Left kidney (tissue), 2 donors: ENCODE measurements around the gene NCBP2. TPM values are rescaled to one million over a fixed set of nuclear protein-coding genes. Genes with fewer than 3 reads are reported as not detected.
"Not testable (repeated sequence)": the region's sequence is repeated elsewhere in the genome, so short reads cannot be mapped to it uniquely, and the experiment has no call there.

Experiments used
- DNase-seq: peaks from one replicate; pipeline ENCODE4 v3.0.0-alpha.2; 2013
- polyA plus RNA-seq: library from polyadenylated mRNA; unstranded; fragments of 120-200 nt; gene quantifications from one replicate; pipeline ENCODE4 v1.2.1, GENCODE V29; 2013; ENCODE audit not compliant: insufficient read length

The NCBP2 gene
- polyA plus RNA-seq, 1 donor: 110 TPM

GRCh38 chr3:196969134-196969659, 26.9 kb upstream of the NCBP2 start:
- no peak for DNase-seq

- DNase-seq: no peak
Measured at GRCh38 chr3:196968233-196969133, 26.2 kb upstream of the NCBP2 start, which contains the start of gene PIGZ. Gene PIGZ (minus strand): TSS chr3:196968833. CDS start chr3:196952031, 16,802 bp downstream.

GRCh38 chr3:196967412-196968232, 25.3 kb upstream of the NCBP2 start:
- DNase-seq: no peak

- no peak for DNase-seq
Measured at GRCh38 chr3:196966526-196967401, 24.4 kb upstream of the NCBP2 start.

DNA sequence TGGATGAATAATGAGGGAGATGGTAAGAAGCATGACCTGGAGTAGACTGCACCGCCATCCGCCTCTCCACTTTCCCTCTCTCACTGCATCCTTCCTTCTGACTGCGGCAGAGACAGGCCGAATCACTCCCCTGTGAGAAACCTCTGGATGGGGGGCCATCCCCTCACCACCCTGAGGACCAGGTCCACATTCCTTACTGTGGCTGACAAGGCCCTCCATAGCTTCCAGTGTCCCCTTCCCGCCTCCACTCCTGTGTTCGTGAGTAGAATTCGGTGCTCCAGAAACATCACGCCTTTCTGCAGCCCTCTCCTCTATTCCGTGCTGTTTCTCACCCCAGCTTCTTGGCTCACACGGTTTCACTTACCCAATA, 23.5 kb upstream of the NCBP2 start:
- DNase-seq: no peak

DNA sequence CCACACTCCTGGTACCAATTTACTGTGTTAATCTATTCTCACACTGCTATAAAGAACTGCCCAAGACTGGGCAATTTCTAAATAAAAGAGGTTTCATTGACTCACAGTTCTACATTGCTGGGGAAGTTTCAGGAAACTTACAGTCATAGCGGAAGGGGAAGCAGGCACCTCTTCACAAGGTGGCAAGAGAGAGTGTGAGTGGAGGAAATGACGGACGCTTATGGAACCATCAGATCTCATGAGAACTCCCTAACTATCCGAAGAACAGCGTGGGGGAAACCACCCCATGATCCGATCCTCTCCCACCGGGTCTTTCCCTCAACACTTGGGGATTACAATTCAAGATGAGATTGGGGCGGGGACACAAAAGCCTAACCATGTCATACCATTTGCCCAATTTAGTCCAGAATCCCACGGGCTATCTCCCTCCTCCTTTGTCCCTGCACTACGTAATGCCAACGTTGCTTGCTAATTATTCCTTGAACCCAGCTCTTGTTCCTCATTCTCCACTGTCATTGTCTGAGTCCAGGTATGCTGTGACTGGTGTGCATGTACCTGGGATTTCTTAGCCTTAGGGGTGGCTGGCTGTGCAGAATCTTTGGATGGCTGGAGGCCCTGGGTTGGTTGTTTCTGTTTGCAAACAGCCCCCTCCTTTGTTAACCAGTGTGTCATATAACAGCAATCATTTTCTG, 22.9 kb upstream of the NCBP2 start:
- DNase-seq: no peak

DNA sequence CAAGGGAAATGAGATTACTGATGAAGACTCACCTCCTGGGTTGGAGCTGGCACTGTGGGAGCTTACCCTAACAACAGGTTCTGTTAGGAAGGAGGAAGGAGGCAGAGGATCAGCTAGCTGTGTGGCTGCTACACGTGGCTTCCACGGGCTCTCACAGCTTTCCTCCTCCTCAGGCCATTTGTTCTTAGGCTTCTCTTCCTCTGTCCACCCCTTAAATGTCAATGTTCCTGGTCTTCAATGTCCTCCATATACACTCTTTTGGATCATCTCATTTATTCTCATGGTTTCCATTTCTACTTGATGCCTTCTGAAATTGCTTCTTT, 21.3 kb upstream of the NCBP2 start:
- DNase-seq: no peak

DNA sequence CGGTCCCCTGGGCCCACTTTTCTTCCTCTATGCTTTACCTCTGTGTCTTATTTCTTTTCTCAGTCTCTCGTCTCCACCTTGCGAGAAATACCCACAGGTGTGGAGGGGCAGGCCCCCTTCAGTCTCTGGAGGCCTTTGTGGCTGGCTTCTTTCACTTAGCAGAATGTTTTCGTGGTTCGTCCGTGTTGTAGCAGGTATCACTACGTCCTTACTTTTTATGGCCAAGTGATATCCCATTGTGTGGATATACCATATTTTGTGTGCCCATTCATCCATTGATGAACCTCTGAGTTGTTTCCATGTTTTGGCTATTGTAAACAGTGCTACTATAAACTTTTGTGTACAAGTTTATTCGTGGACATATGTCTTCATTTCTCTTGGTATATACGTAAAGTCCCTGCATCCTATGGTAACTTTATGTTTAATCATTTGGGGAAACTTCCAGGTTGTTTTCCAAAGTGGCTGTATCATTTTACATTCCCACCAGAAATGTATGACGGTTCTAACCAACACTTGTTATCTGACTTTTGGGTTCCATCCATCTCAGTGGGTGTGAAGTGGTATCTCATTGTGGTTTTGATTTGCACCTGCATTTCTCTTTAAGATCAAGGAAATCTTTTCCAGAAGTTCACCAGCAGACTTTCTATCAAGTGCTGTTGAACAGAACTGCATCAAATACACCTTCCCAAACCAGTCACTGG, 20.8 kb upstream of the NCBP2 start:
- DNase-seq: no peak

GRCh38 chr3:196962108-196962929, 20.0 kb upstream of the NCBP2 start:
- no peak for DNase-seq

DNA sequence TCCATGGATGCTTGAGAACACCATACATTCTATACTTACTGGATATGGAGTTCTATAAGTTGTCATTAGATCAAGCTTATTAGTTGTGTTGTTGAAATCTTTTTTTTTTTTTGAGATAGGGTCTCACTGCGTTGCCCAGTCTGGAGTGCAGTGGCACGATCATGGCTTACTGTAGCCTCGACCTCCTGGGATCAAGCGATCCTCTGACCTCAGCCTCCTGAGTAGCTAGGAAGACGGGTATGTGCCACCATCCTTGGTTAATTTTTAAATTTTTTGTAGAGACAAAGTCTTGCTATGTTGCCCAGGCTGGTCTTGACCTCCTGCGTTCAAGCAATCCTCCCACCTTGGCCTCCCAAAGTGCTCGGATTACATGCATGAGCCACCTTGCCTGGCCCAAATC, 12.5 kb upstream of the NCBP2 start:
- DNase-seq: no peak

DNA sequence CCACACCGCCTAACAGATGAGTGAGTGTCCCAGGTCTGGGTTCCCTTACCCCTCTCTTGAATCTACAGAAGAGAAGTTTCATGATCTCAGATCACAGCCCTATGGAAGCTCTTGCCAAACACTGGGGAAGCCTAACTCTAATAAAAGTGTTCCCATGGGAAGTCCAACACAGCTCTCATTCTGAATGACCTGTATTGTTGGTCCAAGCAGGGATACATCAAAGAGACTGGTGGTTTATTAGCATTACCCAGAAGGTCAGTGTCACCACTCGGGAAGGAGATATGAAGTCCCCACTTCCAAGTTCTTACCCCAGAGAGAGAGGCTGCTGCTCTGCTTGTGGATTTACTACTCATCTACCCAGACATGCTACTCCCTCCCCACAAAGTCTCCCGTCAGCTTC, 9.0 kb upstream of the NCBP2 start:
- DNase-seq: no peak

- DNase-seq: no peak
Measured at GRCh38 chr3:196949750-196950149, 7.4 kb upstream of the NCBP2 start.

- DNase-seq: no peak
Measured at GRCh38 chr3:196949285-196949619, 6.9 kb upstream of the NCBP2 start.

- no peak for DNase-seq
Measured at GRCh38 chr3:196948442-196949284, 6.3 kb upstream of the NCBP2 start.

GRCh38 chr3:196947860-196948441, 5.6 kb upstream of the NCBP2 start:
- no peak for DNase-seq

- no peak for DNase-seq
Measured at GRCh38 chr3:196947136-196947859, 5.0 kb upstream of the NCBP2 start.

- not testable (repeated sequence) for DNase-seq
Measured at GRCh38 chr3:196944037-196944790, 1.9 kb upstream of the NCBP2 start.
